HEK293 (cell line): ENCODE measurements around the gene PHF19.

Experiments used
- CTCF ChIA-PET: fragments of 350-600 bp; formaldehyde crosslinking; extraction: SDS; loops from one replicate; lab custom pipeline; 2021; ENCODE audit warnings: antibody characterized with exemption; lab: Yijun Ruan, JAX
- POLR2A ChIA-PET: fragments of 300-600 bp; formaldehyde crosslinking; extraction: SDS; loops from one replicate; lab custom pipeline; 2020; ENCODE audit warnings: antibody characterized with exemption, inconsistent platforms; lab: Yijun Ruan, JAX
- H3K27ac ChIP-seq: fragments of 200-500 bp; sonication (Bioruptor generic); 2 replicates; pipeline ENCODE4 v1.5.1; 2014; ENCODE audit warnings: low read depth, low read length, control low read depth, inconsistent platforms; ENCODE audit errors: extremely low read depth
- H3K36me3 ChIP-seq, 2 experiments: fragments of 200-500 bp in 1 of 2; sonication (Bioruptor generic) in 1 of 2; 1 replicate in 1 of 2; 2 replicates in 1 of 2; pipeline ENCODE4 v1.5.1; 2014 to 2017; ENCODE audit warnings: inconsistent platforms in 2 of 2, low read length in 2 of 2; ENCODE audit not compliant: control insufficient read depth in 2 of 2, insufficient read depth in 1 of 2
- H3K4me1 ChIP-seq: fragments of 200-500 bp; sonication (Bioruptor generic); 2 replicates; pipeline ENCODE4 v1.5.1; 2014; ENCODE audit warnings: mild to moderate bottlenecking, low read length, inconsistent platforms; ENCODE audit not compliant: control insufficient read depth, insufficient read depth
- H3K4me3 ChIP-seq: 2 replicates; pipeline ENCODE4 v1.5.1; 2011; ENCODE audit warnings: low read depth, mild to moderate bottlenecking, control low read depth, low read length, moderate library complexity
- H3K9me3 ChIP-seq: fragments of 200-500 bp; sonication (Bioruptor generic); 2 replicates; pipeline ENCODE4 v1.5.1; 2014; ENCODE audit warnings: low read depth, low read length, inconsistent platforms; ENCODE audit not compliant: control insufficient read depth, insufficient read depth
- BCL11A ChIP-seq: fragments of 450-650 bp; formaldehyde crosslinking; IDR thresholded peaks from 2 replicates; pipeline ENCODE4 v1.5.1; 2016; ENCODE audit warnings: low read depth, missing biosample characterization, missing genetic modification characterization
- GLIS1 ChIP-seq: fragments of 450-650 bp; formaldehyde crosslinking; IDR thresholded peaks from 2 replicates; pipeline ENCODE4 v1.5.1; 2016; ENCODE audit warnings: missing biosample characterization, missing genetic modification characterization
- HOXC10 ChIP-seq: sonication (generic); formaldehyde crosslinking; IDR thresholded peaks from 2 replicates; pipeline ENCODE4 v1.8.1; 2023; ENCODE audit warnings: mild to moderate bottlenecking, missing genetic modification reagents
- HOXD13 ChIP-seq: sonication (generic); formaldehyde crosslinking; IDR thresholded peaks from 2 replicates; pipeline ENCODE4 v1.8.0; 2022; ENCODE audit warnings: missing genetic modification reagents, borderline replicate concordance
- KLF8 ChIP-seq: fragments of 450-650 bp; formaldehyde crosslinking; IDR thresholded peaks from 2 replicates; pipeline ENCODE4 v1.5.1; 2016; ENCODE audit warnings: missing biosample characterization, missing genetic modification characterization
- PATZ1 ChIP-seq: fragments of 450-650 bp; formaldehyde crosslinking; IDR thresholded peaks from 2 replicates; pipeline ENCODE4 v1.5.1; 2016; ENCODE audit warnings: missing biosample characterization, missing genetic modification characterization
- REPIN1 ChIP-seq: fragments of 450-650 bp; formaldehyde crosslinking; IDR thresholded peaks from 2 replicates; pipeline ENCODE4 v1.5.1; 2017; ENCODE audit warnings: missing biosample characterization, missing genetic modification characterization, low read depth
- SETDB1 ChIP-seq: IDR thresholded peaks from one replicate; pipeline ENCODE4 v1.6.1; 2017; ENCODE audit warnings: mild to moderate bottlenecking, low read length, moderate library complexity, mixed read lengths; ENCODE audit not compliant: insufficient read length
- SP3 ChIP-seq: fragments of 450-650 bp; formaldehyde crosslinking; IDR thresholded peaks from 2 replicates; pipeline ENCODE4 v1.5.1; 2016; ENCODE audit warnings: missing biosample characterization, missing genetic modification characterization
- WT1 ChIP-seq: fragments of 450-650 bp; formaldehyde crosslinking; IDR thresholded peaks from 2 replicates; pipeline ENCODE4 v1.5.1; 2016; ENCODE audit warnings: missing biosample characterization, missing genetic modification characterization
- ZBTB7A ChIP-seq: fragments of 450-650 bp; formaldehyde crosslinking; IDR thresholded peaks from 2 replicates; pipeline ENCODE4 v1.5.1; 2016; ENCODE audit warnings: low read depth, missing biosample characterization, missing genetic modification characterization
- ZNF133 ChIP-seq: fragments of 450-650 bp; formaldehyde crosslinking; IDR thresholded peaks from 2 replicates; pipeline ENCODE4 v1.5.1; 2016; ENCODE audit warnings: missing biosample characterization, missing genetic modification characterization
- ZNF280C ChIP-seq: fragments of 450-650 bp; formaldehyde crosslinking; IDR thresholded peaks from 2 replicates; pipeline ENCODE4 v1.5.1; 2016; ENCODE audit warnings: missing biosample characterization, missing genetic modification characterization
- ZNF341 ChIP-seq: fragments of 450-650 bp; formaldehyde crosslinking; IDR thresholded peaks from 2 replicates; pipeline ENCODE4; 2016; ENCODE audit warnings: low read depth, missing biosample characterization, missing genetic modification characterization
- ZNF48 ChIP-seq: fragments of 450-650 bp; formaldehyde crosslinking; IDR thresholded peaks from 2 replicates; pipeline ENCODE4 v1.5.1; 2016; ENCODE audit warnings: missing biosample characterization, missing genetic modification characterization
- ZNF621 ChIP-seq: fragments of 450-650 bp; formaldehyde crosslinking; IDR thresholded peaks from 2 replicates; pipeline ENCODE4 v1.5.1; 2017; ENCODE audit warnings: missing biosample characterization, missing genetic modification characterization
- ZNF777 ChIP-seq: fragments of 450-650 bp; formaldehyde crosslinking; IDR thresholded peaks from 2 replicates; pipeline ENCODE4 v1.5.1; 2017; ENCODE audit warnings: missing biosample characterization, missing genetic modification characterization, borderline replicate concordance
- ZXDB ChIP-seq: fragments of 450-650 bp; formaldehyde crosslinking; IDR thresholded peaks from 2 replicates; pipeline ENCODE4 v1.5.1; 2016; ENCODE audit warnings: missing biosample characterization, missing genetic modification characterization
- TF ChIP-seq, protein P1 (sequence below): fragments of 450-650 bp; formaldehyde crosslinking; IDR thresholded peaks from 2 replicates; pipeline ENCODE4 v1.5.1; 2016; ENCODE audit warnings: missing biosample characterization, missing genetic modification characterization

PHF19 gene

DNA sequence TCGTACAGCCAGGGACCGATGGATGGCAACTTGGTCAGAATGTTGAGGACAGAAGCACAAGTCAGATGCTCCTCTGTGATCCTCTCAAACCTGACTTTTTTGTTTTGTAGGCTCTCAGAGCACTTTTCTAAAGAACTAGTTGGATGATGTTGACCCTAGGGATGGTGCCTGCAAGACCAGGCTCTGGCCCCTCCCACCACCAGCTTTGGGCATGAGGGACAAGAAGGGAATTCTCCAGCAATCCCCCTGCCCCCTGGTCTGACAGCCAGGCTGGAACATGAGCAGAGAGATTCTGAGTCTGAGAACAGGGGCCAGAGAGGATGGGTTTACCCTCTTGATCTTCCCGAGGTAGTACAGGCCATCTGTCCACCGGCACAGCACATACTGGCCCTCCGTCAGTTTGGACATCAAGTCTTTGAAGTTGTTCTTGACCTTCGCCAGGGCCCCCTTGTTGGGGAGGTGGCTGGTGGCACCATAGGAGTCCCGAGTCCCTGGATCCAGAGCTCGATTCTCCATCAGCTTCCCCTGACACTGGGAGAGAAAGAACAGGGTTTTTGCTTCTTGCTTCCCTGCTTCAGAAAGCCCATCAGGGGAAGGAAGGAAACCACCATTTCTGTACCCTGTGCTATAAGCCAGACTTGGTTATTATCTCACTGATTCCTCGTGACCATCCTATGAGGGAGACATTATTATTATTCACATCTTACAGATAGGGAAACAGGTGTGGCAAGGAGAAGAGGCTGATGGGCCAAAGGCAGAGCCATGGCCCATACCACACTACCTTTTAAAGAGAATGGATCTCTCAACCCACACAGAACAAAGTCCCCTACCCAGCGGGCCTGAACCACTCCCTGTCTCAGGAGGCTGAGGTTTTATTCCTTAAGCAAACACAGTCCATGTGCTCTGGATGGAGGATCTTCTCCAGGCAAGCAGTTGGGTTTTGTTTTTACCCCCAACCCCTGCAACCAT, 2.5 kb downstream of the PHF19 start:
- Histone ChIP-seq H3K27ac (no peak overlapping the region), H3K4me3 (no peak overlapping the region), H3K9me3 (no peaks in the 10 kb centered on the region), H3K4me1 (no peaks in the 10 kb centered on the region)
- POLR2A ChIA-PET, result interaction anchor here (1.5 kb wide), 1 partner anchor 32 kb away, joined by 3 read pairs; the partner anchor contains the start of gene PSMD5
- CTCF ChIA-PET, result interaction anchor here (0.8 to 1.2 kb wide), 2 partner anchors 62 to 252 kb away, joined by 3 read pairs; no protein-coding TSS in a partner anchor
- no peak for TF ChIP-seq HOXD13 (CRISPR knock-in tag)
- TF ChIP-seq, all 188 proteins: peak for 0
- H3K36me3 ChIP-seq, result peaks cover 0 to 36% of the 10 kb centered on the region in 2 experiments; a peak in 2 of 3 replicates

- TF ChIP-seq ZXDB (tag by site-specific recombination) (no peak), GLIS1 (tag by site-specific recombination) (peak; percentile 18; the same call in 1 of the 2 replicates), KLF8 (tag by site-specific recombination) (0 out of 2 replicates have a peak, but pooled peaks have one; percentile 17), WT1 (peak; percentile 78)
- TF ChIP-seq, protein P1, sequence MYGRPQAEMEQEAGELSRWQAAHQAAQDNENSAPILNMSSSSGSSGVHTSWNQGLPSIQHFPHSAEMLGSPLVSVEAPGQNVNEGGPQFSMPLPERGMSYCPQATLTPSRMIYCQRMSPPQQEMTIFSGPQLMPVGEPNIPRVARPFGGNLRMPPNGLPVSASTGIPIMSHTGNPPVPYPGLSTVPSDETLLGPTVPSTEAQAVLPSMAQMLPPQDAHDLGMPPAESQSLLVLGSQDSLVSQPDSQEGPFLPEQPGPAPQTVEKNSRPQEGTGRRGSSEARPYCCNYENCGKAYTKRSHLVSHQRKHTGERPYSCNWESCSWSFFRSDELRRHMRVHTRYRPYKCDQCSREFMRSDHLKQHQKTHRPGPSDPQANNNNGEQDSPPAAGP (tag by site-specific recombination), result peak; percentile 79
- H3K9me3 ChIP-seq, result no peaks in the 10 kb centered on the region
- no peaks in the 10 kb centered on the region for H3K4me1 ChIP-seq
- H3K36me3 ChIP-seq, result peaks cover 0 to 36% of the 10 kb centered on the region in 2 experiments; a peak in 2 of 3 replicates
- no peak overlapping the region for H3K4me3 ChIP-seq
- ChIA-PET POLR2A (interaction anchor here (1.2 kb wide), 1 partner anchor 62 kb away, joined by 3 read pairs; no protein-coding TSS in a partner anchor), CTCF (interaction anchor here (0.9 to 1.0 kb wide), 2 partner anchors 10 to 112 kb away, joined by 3 read pairs; no protein-coding TSS in a partner anchor)
- no peak overlapping the region for H3K27ac ChIP-seq
Measured at GRCh38 chr9:120873512-120873911, 3.5 kb downstream of the PHF19 start.

DNA sequence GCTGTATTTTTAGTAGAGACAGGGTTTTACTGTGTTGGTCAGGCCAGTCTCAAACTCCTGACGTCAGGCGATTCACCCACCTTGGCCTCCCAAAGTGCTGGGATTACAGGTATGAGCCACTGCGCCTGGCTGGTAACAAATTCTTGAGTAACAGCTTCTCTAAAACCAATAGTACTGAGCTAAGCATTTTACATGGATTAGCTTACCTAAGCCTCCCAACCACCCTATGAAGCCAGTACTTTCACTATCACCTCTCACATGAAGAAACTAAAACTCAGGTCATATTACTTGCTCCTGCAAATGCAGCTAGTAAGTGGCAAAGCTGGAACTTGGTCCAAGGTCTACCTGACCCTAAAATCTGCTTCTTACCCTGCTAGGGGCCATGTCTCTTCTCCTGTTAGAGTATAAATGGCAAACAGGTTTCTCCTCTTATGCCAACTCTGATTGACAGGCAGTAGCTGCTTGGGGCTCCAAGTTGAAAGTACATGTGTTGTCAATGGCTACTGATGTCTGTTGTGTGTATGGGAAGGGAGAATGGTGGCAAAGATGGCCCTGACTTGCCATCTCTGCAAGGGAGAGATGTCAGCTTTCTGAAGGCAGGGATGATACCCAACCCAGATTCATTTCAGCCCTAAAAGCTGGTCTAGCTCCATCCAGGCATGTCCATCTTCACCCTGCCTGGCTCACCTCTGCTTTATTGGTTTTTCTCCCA, 4.0 kb downstream of the PHF19 start:
- H3K27ac ChIP-seq, result no peak overlapping the region
- no peaks in the 10 kb centered on the region for H3K4me1 ChIP-seq
- H3K36me3 ChIP-seq, result peaks cover 0 to 36% of the 10 kb centered on the region in 2 experiments; a peak in 2 of 3 replicates
- ChIA-PET POLR2A (interaction anchor here (1.2 kb wide), 1 partner anchor 63 kb away, joined by 3 read pairs; no protein-coding TSS in a partner anchor), CTCF (interaction anchor here (0.6 to 1.0 kb wide), 3 partner anchors 11 to 113 kb away, joined by 3 to 5 read pairs (median 3); no protein-coding TSS in a partner anchor)
- H3K4me3 ChIP-seq, result no peak overlapping the region
- no peaks in the 10 kb centered on the region for H3K9me3 ChIP-seq
- TF ChIP-seq REPIN1 (tag by site-specific recombination) (no peak), ZNF341 (tag by site-specific recombination) (no peak)

DNA sequence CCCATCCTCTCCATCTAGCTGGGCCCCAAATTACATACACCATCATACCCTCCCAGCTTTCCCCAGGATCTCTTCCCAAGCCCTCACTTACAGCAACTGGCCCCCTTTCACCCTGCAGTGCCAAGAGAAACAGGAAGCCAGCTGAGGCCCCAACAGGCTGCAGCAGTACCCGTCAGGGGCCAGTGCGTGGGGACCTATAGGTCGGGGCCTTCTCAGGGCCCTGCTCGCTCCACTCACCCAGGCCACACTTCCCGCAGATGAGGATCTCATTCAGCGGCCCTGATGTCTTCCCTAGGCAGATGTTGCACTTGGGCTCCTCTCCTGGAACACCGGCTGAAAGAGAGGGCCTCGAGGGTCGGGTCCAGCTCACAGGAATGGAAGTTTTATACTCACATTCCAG, 6.8 kb downstream of the PHF19 start:
- Histone ChIP-seq H3K9me3 (no peaks in the 10 kb centered on the region), H3K4me1 (no peaks in the 10 kb centered on the region), H3K27ac (no peak overlapping the region), H3K36me3 (peaks cover 0 to 58% of the 10 kb centered on the region in 2 experiments; a peak in 2 of 3 replicates), H3K4me3 (no peak overlapping the region)
- CTCF ChIA-PET, result interaction anchor here (1.3 kb wide), 1 partner anchor 67 kb away, joined by 3 read pairs; no protein-coding TSS in a partner anchor
- POLR2A ChIA-PET, result interaction anchor here (1.0 kb wide), 1 partner anchor 77 kb away, joined by 3 read pairs; the partner anchor contains the start of gene FBXW2
- TF ChIP-seq ZNF280C (no peak), HOXC10 (CRISPR knock-in tag) (no peak), ZBTB7A (tag by site-specific recombination) (no peak), ZNF621 (tag by site-specific recombination) (no peak), SP3 (tag by site-specific recombination) (no peak), PATZ1 (no peak), SETDB1 (no peak), ZNF48 (no peak), ZNF133 (tag by site-specific recombination) (no peak), BCL11A (no peak), ZNF777 (tag by site-specific recombination) (no peak)
